ENCODE measurements around the gene BICD2. TPM values are rescaled to one million over a fixed set of nuclear protein-coding genes. Genes with fewer than 3 reads are reported as not detected.

The BICD2 gene
- total and polyA plus RNA-seq, 5 experiments from 2014 or later = 5.9 to 29.1 (median 20.1) TPM

GRCh38 chr9:92728831-92729734, 35.5 kb downstream of the BICD2 start:
- H3K4me1 Mint-ChIP-seq = peaks cover 23 to 73% (median 34%) of the 10 kb centered on the region in 4 donors
- peaks cover 0 to 38% (median 0%) of the 10 kb centered on the region in 3 donors for H3K36me3 Mint-ChIP-seq
- no peaks in the 10 kb centered on the region for H3K9me3 Mint-ChIP-seq
- peak overlapping the region in 1 of 10 donors; percentile 65 for H3K4me3 Mint-ChIP-seq
- H3K27me3 Mint-ChIP-seq = no peaks in the 10 kb centered on the region
- ATAC-seq (peak in 1 of 2 donors; percentile 25), DNase-seq (peak in 1 of 10 donors; percentile 15)
- peak overlapping the region in 6 of 10 donors; percentile 8 to 56 (median 16) for H3K27ac Mint-ChIP-seq
- POLR2A ChIA-PET = no interaction called here

GRCh38 chr9:92727716-92728700, 36.6 kb downstream of the BICD2 start:
- no peaks in the 10 kb centered on the region for H3K9me3 Mint-ChIP-seq
- no peaks in the 10 kb centered on the region for H3K27me3 Mint-ChIP-seq
- POLR2A ChIA-PET = no interaction called here
- H3K4me1 Mint-ChIP-seq = peaks cover 26 to 68% (median 34%) of the 10 kb centered on the region in 4 donors
- ATAC-seq (no peak), DNase-seq (no peak)
- H3K4me3 Mint-ChIP-seq = no peak overlapping the region
- H3K27ac Mint-ChIP-seq = peak overlapping the region in 5 of 10 donors; percentile 14 to 85 (median 47)
- peaks cover 0 to 38% (median 0%) of the 10 kb centered on the region in 3 donors for H3K36me3 Mint-ChIP-seq

- H3K4me1 Mint-ChIP-seq = peaks cover 24 to 64% (median 28%) of the 10 kb centered on the region in 4 donors
- no peaks in the 10 kb centered on the region for H3K27me3 Mint-ChIP-seq
- DNase-seq = no peak
- ATAC-seq = no peak
- H3K4me3 Mint-ChIP-seq = no peak overlapping the region
- peaks cover 0 to 42% (median 0%) of the 10 kb centered on the region in 3 donors for H3K36me3 Mint-ChIP-seq
- H3K9me3 Mint-ChIP-seq = no peaks in the 10 kb centered on the region
- H3K27ac Mint-ChIP-seq = peak overlapping the region in 6 of 10 donors; percentile 14 to 85 (median 60)
- POLR2A ChIA-PET = no interaction called here
Observed at GRCh38 chr9:92726971-92727715, 37.5 kb downstream of the BICD2 start.

DNA sequence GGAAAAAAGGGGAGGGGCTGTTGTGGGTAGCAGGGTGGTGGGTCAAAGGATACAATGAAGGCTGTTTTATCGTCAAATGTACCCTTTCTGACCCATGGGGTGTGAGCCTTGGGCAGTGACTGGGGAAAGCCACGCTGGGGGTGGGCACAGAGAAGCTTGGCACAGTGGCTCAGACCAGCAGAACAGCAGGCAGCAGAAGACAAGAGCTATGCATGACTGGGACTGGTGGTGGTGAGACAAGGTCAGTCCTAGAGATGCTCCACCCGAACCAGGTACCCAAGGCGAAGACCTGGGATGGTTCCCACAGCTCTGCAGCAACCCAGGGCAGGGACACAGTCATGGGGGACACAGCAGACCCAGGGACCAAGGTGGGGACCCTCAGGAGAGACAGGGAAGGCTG, 38.3 kb downstream of the BICD2 start:
- H3K4me3 Mint-ChIP-seq = no peak overlapping the region
- H3K27me3 Mint-ChIP-seq = no peaks in the 10 kb centered on the region
- DNase-seq (no peak), ATAC-seq (no peak)
- H3K4me1 Mint-ChIP-seq = peaks cover 16 to 64% (median 24%) of the 10 kb centered on the region in 4 donors
- H3K36me3 Mint-ChIP-seq = peaks cover 0 to 43% (median 0%) of the 10 kb centered on the region in 3 donors
- POLR2A ChIA-PET = no interaction called here
- peak overlapping the region in 5 of 10 donors; percentile 3 to 85 (median 51) for H3K27ac Mint-ChIP-seq
- H3K9me3 Mint-ChIP-seq = no peaks in the 10 kb centered on the region

DNA sequence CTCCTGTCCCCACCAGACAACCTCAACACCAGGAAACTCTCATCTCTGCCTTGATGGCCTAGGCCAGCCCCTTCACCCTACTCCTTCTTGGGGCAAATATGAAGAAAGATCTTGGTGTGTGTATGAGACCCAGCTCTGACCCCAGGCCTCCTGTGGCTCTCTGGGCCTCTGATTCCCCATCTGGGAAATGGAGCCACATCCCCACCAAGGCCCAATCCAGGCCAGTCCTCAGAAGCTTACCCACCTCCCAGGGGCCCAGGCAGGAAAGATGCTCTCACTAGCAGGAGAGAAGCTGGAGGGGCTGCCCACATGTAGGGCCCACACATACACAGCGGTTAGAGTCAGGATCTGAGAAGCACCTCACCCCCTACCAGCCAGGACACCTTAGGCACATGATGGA, 38.9 kb downstream of the BICD2 start:
- Mint-ChIP-seq H3K4me1 (peaks cover 14 to 64% (median 23%) of the 10 kb centered on the region in 4 donors), H3K36me3 (peaks cover 0 to 48% (median 0%) of the 10 kb centered on the region in 3 donors), H3K9me3 (no peaks in the 10 kb centered on the region), H3K4me3 (no peak overlapping the region), H3K27ac (peak overlapping the region in 8 of 10 donors; percentile 5 to 85 (median 58)), H3K27me3 (no peaks in the 10 kb centered on the region)
- ATAC-seq (no peak), DNase-seq (no peak)
- POLR2A ChIA-PET = no interaction called here

- Mint-ChIP-seq H3K9me3 (no peaks in the 10 kb centered on the region), H3K36me3 (peaks cover 0 to 53% (median 2%) of the 10 kb centered on the region in 3 donors), H3K4me3 (no peak overlapping the region), H3K4me1 (peaks cover 14 to 64% (median 23%) of the 10 kb centered on the region in 4 donors), H3K27ac (peak overlapping the region in 2 of 10 donors; percentile 5 to 82), H3K27me3 (no peaks in the 10 kb centered on the region)
- ATAC-seq = no peak
- DNase-seq = no peak
- POLR2A ChIA-PET = no interaction called here
Observed at GRCh38 chr9:92725266-92725545, 39.4 kb downstream of the BICD2 start.

GRCh38 chr9:92724528-92725265, 39.9 kb downstream of the BICD2 start:
- POLR2A ChIA-PET = interaction anchor here (0.6 kb wide), 1 partner anchor 48 kb away, joined by 4 read pairs; no protein-coding TSS in a partner anchor
- H3K4me3 Mint-ChIP-seq = no peak overlapping the region
- peaks cover 14 to 64% (median 23%) of the 10 kb centered on the region in 4 donors for H3K4me1 Mint-ChIP-seq
- peak overlapping the region in 7 of 10 donors; percentile 27 to 82 (median 66) for H3K27ac Mint-ChIP-seq
- peaks cover 0 to 58% (median 3%) of the 10 kb centered on the region in 3 donors for H3K36me3 Mint-ChIP-seq
- ATAC-seq = no peak
- DNase-seq = peak in 1 of 10 donors; percentile 7
- no peaks in the 10 kb centered on the region for H3K27me3 Mint-ChIP-seq
- H3K9me3 Mint-ChIP-seq = no peaks in the 10 kb centered on the region

- Mint-ChIP-seq H3K36me3 (peaks cover 0 to 62% (median 6%) of the 10 kb centered on the region in 3 donors), H3K27me3 (no peaks in the 10 kb centered on the region), H3K9me3 (no peaks in the 10 kb centered on the region), H3K4me3 (no peak overlapping the region), H3K4me1 (peaks cover 14 to 56% (median 20%) of the 10 kb centered on the region in 4 donors), H3K27ac (peak overlapping the region in 6 of 10 donors; percentile 26 to 82 (median 64))
- DNase-seq (peak in 1 of 10 donors; percentile 3), ATAC-seq (no peak)
- POLR2A ChIA-PET = interaction anchor here (0.6 to 1.0 kb wide), 2 partner anchors 49 to 54 kb away, joined by 3 to 4 read pairs; partner anchors contain the start of gene IPPK
Observed at GRCh38 chr9:92723801-92724323, 40.8 kb downstream of the BICD2 start.

GRCh38 chr9:92723299-92723625, 41.4 kb downstream of the BICD2 start:
- Mint-ChIP-seq H3K27me3 (no peaks in the 10 kb centered on the region), H3K27ac (peak overlapping the region in 5 of 10 donors; percentile 30 to 86 (median 56)), H3K36me3 (peaks cover 0 to 66% (median 6%) of the 10 kb centered on the region in 3 donors), H3K9me3 (no peaks in the 10 kb centered on the region), H3K4me1 (peaks cover 14 to 52% (median 20%) of the 10 kb centered on the region in 4 donors), H3K4me3 (no peak overlapping the region)
- POLR2A ChIA-PET = interaction anchor here (1.0 kb wide), 1 partner anchor 53 kb away, joined by 3 read pairs; the partner anchor contains the start of gene IPPK
- DNase-seq = no peak
- ATAC-seq = no peak

GRCh38 chr9:92722386-92723298, 42.0 kb downstream of the BICD2 start:
- POLR2A ChIA-PET = interaction anchor here (1.0 kb wide), 1 partner anchor 53 kb away, joined by 3 read pairs; the partner anchor contains the start of gene IPPK
- no peaks in the 10 kb centered on the region for H3K27me3 Mint-ChIP-seq
- ATAC-seq = no peak
- H3K36me3 Mint-ChIP-seq = peaks cover 0 to 67% (median 6%) of the 10 kb centered on the region in 3 donors
- H3K9me3 Mint-ChIP-seq = no peaks in the 10 kb centered on the region
- DNase-seq = no peak
- H3K4me1 Mint-ChIP-seq = peaks cover 10 to 46% (median 16%) of the 10 kb centered on the region in 4 donors
- no peak overlapping the region for H3K4me3 Mint-ChIP-seq
- H3K27ac Mint-ChIP-seq = peak overlapping the region in 3 of 10 donors; percentile 30 to 44 (median 43)

Data from naive thymus-derived CD8-positive, alpha-beta T cell (primary cell).